ENCODE measurements around the gene ZMYND8.
"Not testable (repeated sequence)": the region's sequence is repeated elsewhere in the genome, so short reads cannot be mapped to it uniquely, and the experiment has no call there.

ZMYND8 gene

DNA sequence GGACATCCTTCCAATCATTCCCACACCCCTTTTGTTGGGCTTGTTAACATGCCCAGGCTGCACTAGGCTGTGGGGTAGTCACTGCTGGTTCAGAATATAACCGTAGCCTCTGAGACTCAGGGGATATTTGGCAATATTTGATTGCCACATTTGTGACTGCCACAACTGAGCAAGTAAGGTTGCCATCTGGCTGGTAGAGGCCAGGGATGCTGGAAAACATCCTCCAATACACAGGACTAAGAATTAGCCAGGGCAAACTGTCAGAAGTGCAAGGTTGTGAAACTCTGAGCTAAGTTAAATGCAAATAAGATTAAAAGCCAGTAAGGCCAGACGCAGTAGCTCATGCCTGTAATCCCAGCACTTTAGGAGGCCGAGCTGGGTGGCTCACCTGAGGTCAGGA is 112.0 kb downstream of the ZMYND8 start:
- DNase-seq (ENCODE audit: low spot score) = no peak

DNA sequence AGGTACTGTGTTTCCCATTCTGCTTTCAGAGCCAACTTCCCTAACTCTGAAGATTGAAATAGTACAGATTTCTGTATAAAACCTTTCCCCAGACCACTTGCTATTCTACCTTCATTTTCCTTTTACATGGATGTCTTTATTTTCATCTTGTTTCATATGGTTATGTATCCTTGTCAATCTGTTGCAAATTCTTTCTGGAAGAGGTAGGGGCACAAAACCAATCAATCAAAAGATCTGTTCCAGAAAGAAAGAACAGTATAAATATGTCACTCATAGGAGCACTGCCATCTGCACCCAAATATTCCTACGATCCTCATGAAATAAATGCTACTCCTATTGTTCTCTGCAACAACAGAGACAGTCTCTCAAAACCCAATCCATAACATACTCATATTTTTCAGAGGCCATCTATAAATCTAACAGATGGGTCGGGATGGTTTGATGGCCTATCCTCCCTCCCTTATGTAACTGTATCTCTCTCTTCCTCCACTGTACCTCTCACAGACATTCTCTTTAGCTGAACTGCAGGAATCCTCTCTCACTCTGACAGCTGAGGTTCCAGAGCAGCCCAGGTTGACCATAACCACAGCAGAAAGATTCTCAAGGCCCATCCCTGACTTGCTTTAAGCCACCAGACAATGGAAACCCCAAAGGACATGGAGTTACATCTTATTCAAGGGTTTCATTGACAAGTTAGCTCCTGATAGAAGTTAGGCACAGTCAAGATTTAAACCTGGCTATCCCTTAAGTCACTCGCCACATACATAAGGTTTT is 112.8 kb downstream of the ZMYND8 start:
- no peak for DNase-seq (ENCODE audit: low spot score)

DNA sequence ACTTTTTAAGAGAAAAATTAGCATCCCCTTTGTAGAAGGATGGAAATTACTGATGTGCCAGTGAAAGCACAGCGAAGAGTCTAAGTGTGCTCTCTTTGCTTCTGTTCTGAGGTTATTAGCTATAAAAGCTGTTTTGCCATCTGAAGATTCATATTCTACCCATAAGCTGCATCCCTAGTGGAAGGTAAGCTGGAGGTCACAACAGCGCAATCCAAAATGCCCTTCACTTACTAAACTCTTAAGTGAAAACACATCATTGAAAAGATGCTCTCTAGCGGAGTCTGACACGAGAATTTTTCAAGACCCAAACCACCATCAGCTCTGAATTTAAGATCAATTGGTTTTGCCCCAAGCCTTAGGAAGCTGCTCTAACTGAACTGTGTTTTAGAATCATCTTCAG is 113.5 kb downstream of the ZMYND8 start:
- no peak for DNase-seq (ENCODE audit: low spot score)

DNA sequence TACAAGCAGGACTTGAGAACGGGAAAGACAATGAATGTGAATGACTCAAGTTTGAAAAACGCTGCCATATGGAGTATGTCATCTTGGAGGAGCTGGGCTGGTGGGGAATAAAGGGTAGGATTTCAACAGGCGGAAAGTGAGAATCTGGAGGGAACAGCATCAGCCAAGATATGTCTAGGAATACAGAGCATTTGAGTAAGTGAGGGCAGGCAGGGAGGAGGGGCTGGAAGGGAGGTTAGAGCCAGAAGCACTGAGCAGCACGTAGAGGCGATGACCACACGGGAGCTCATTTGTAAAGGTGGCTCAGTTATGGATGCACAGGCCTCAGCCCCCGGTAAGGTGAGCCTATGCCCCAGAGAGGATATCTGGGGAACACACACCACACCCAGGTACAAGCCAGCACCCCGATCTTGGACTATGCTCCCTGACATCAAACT is 115.1 kb downstream of the ZMYND8 start:
- no peak for DNase-seq (ENCODE audit: low spot score)

DNA sequence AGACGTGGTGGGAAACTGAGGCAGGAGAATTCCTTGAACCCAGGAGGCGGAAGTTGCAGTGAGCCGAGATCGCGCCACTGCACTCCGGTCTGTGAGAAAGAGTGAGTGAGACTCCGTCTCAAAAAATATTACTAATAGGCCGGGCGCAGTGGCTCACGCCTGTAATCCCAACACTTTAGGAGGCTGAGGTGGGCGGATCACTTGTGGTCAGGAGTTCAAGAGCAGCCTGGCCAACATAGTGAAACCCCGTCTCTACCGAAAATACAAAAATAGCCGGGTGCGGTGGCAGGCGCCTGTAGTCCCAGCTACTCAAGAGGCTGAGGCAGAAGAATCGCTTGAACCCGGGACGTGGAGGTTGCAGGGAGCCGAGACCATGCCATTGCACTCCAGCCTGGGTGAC is 116.4 kb downstream of the ZMYND8 start:
- not testable (repeated sequence) for DNase-seq (ENCODE audit: low spot score)

DNA sequence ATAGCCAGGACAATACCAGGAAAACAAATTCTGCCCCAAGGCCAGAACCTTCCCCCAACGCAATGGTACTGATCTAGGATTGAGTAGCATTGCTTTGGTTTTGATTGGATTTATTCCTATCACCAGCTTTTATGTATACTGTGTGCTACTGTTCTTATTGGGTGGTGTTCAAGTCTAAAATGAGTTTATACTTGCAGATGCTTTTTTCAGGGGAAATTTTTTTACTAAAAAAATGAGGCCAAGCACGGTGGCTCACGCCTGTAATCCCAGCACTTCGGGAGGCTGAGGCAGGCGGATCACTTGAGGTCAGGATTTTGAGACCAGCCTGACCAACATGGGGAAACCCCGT is 116.8 kb downstream of the ZMYND8 start:
- DNase-seq (ENCODE audit: low spot score) = no peak

DNA sequence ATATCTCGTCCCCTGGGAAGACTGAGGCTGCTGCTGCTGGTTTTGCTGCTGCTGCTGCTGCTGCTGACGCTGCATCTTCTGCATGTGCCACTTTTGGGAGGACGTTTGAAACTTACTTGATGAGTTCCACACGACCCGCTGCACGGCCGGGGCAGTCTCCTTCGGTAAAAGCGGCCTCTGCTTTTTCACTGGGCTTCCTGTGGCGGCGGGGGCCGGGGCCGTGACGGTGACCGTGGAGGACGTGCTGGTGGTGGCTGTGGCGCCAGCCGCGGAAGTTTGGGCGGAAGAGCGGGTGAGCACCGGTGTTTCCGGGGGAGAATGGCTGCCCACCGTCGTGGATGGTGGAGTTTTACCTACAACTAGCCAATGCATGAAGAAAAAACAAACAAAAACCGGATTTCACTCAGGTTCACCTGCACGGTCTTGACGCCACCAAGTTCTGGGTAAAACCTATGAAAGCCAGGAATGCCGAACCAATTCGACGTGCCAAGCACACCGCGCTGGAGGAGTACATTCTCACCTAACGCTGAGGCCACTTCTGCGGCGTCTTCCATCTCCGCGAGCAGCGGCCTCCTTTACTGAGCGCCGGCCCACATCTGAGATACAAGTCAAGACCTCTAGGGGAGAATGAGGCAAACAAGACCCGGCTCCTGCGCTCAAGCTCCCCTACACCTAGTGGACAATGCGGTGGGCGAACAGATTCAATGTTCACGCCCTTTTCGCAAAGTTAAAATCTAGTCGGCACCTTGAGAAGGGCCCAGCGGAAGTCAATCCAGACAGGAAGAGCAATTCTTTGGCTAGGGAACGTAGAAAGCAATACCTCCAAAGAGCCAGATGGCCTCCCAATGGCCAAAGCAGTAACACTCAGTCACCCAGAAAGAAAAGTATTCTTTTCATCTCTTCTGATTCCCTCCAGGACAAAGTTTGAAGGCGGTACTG is 117.5 kb downstream of the ZMYND8 start:
- no peak for DNase-seq (ENCODE audit: low spot score)

DNA sequence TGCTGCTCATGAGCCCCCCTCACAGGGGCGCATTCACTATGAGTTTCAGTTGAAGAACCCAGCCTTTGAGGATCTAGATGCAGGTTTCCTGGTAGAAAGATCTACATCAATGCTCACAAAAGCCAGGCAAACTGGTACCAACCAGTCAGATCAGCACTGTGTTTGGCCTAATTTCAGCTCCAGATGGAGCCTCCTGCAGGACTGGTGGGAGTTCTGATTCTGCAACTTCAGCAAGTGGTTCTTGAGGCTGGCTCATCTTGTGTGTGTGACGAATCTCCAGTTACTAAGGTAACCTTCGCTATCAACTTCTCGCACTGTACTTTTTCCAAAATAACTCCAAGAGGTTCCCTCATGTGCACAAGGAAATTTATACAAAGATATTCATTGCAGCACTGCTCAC is 118.8 kb downstream of the ZMYND8 start:
- peak; percentile 76 for DNase-seq (ENCODE audit: low spot score)

DNA sequence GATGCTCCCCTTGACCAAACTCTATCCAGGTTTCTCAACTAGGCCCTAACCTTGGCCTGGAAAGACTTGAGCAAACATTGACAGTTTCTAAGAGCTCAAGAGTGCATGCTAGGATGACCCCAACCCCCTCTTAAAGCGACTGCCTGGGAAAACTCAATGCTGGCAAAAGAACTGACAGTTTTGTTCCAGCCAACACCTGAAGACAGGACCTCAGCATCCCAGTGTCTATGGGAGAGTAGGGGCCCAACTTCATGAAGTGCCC is 119.9 kb downstream of the ZMYND8 start:
- no peak for DNase-seq (ENCODE audit: low spot score)

DNA sequence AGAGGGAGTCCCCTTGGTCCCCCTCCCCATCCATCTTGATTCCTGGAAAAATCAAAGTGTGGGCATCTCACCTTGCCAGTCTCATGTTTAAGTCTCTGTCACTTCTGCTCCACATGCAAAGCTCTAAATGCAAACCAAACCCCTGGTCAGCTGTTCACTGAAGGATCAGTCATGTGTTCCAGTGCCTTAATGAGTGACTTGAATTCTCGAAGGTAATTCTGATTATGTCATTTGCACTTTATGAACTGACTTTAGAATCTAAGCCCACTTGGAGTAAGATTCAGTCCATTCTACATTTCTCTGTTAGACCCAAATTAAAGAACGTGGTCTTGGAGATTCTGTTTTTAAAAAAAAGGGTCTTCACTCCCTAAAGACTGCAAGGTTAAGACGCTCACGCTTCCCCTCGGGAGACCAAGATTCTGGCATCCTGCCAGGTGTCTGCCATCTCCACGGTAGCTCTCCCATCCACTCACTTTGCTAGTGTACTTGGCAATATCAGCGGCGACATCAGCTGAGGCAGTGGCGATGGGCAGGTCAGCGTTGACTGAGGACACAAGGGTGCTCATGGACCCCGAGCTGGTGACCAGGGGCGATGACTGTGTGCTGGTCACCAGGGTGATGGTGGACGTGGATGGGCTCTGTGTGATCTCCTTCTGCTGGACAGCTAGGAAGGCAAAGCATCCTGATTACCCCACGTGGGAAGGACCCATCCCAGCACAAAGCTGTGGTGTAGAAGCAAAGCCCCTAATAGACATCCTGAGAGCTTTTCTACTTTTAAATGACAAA is 120.5 kb downstream of the ZMYND8 start:
- no peak for DNase-seq (ENCODE audit: low spot score)

DNA sequence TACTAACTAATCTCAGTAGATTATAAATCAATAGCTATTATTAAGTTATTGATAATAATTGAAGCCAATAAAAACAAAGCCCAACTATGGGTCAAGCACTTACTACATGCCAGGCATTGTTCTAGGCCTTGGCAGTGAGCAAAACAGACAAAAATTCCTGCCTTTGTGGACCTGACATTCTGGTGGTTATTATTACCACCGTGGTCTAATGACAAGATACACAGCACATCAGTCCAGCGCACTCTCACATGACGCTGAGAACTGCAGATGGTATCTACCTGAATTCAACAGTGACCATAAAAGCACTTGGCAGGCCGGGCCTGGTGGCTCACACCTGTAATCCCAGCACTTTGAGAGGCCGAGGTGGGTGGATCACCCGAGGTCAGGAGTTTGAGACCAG is 121.4 kb downstream of the ZMYND8 start:
- DNase-seq (ENCODE audit: low spot score) = no peak

DNA sequence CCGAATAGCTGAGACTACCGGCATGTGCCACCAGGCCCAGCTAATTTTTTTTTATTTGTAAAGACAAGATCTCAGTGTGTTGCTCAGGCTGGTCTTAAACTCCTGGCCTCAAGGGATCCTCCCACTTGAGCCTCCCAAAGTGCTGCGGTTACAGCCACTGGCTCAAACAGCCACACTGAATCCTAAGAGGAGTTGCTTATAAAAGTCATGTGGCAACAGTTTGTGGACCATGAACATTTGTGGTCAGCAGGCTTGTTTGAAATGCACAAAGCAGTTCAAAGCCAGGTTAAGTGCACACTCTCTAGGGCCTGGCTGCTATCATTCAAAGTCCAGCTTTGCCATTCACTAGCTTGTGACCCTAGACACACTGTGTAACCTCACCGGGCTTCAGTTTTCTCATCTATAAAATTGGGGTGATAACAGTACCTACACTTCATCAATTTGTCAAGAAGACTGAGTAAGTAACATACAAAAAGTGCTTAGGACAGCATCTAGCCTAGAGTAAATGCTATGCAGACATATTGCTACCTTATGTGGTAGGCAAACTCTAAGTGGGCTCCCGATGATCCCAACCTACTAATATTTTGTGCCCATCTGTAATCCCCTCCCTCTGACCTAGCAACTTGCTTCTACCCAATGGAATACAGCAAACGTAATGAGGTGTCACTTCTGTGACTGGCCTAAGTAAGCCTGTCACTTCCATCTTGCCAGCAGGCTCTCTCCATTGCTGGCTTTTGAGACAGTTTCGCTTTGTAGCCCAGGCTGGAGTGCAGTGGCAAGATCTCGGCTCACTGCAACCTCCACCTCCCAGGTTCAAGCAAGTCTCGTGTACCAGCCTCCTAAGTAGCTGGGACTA is 122.9 kb downstream of the ZMYND8 start:
- no peak for DNase-seq (ENCODE audit: low spot score)

DNA sequence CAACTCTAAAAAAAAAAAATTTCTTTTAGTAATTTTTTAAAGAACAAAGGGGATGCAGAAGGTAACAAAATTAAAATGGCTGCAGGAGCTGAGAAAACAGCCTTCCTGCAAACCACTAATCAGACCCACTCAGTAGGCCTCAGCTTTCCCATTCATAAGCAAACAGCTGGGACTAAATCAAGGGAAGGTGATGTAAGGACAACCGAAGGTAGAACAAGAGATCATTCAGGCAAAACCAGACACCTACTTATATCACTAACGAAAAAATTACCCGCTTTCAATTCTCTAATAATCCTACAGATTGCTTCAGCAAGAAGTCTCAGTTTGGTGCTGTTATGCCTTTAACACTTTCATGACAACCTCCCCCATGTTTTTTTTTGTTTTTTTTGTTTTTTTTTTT is 124.0 kb downstream of the ZMYND8 start:
- no peak for DNase-seq (ENCODE audit: low spot score)

DNA sequence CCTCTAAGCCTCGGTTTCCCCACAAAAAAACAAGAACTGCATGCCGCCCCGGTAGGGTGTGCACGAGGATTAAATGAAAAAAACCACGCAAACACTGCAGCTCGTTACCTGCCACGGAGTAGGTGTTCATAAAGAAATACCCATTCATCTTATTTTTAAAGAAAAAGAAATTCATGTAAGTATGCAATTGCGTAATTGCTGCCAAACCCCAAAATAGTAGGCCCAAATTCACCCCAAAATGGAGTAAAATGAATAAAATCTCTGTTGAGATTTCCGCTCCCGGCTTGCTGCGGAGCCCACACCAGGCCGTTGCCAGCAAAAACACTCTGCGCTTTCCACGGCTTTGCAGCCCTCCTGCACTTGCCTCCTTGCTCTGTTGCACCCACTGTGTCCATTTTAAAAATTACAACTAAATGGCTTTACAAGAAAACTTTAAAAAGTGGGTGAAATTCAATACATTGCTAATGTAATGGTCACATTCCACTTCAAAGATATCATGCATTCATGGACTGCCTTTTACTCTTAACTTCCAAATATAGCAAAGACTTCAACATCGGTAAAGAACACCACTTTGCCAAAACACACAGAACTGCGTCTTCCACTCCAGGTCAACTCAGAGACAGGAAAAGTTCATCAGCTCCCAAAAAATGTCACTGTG is 125.0 kb downstream of the ZMYND8 start:
- DNase-seq (ENCODE audit: low spot score) = no peak

DNA sequence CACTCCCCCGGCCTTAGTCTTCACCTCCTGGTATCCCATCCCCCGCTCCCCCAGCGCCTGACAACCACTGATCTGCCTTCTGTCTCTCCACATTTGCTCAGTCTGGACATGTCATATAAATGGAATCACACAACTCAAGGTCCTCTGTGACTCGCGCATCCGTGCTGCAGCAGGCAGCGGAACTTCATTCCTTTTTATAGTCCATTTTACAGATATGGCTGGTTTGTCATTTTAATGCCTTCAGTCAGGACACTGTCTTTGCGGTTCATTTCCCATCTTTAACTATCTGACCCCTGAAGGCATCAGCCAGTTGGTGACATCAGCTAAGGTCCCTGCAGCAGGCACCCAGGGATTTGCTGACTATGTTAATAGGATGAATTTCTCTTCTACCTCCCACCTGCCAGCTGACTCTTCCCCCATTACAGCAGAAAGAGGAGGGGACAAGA is 125.7 kb downstream of the ZMYND8 start:
- peak; percentile 19 for DNase-seq (ENCODE audit: low spot score)

DNA sequence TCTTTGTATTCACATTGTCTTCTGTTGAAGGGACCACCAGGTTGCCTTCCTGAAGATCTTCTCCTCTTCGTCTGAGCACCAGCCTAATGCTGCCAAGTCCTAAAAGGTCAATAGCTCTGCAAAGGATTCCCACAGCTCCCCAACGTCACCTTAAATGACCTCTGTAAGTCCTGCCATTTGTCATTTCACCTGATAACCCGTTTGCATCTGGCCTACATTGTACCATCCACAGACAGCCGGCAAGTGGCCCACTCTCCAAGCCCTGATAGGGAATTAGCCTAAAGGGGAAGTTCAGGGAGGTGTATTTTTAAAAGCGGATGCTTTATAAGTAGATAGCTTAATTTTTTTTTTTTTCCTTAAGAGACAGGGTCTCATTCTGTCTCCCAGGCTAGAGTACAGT is 127.8 kb downstream of the ZMYND8 start:
- DNase-seq (ENCODE audit: low spot score) = no peak

DNA sequence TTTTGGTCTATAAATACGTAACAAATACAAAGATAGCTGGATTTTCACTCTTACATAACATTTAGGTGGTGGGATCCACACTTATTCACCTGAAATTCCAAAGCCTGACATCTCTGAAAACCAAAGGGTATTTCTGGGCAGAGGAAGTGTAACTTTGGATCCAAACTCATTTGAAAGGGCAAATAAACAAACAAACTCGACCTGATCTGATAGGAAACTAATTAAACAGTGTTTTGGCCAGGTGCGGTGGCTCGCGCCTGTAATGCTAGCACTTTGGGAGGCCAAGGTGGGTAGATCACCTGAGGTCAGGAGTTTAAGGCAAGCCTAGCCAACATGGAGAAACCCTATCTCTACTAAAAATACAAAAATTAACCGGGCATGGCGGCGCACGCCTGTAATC is 128.9 kb downstream of the ZMYND8 start:
- no peak for DNase-seq (ENCODE audit: low spot score)

DNA sequence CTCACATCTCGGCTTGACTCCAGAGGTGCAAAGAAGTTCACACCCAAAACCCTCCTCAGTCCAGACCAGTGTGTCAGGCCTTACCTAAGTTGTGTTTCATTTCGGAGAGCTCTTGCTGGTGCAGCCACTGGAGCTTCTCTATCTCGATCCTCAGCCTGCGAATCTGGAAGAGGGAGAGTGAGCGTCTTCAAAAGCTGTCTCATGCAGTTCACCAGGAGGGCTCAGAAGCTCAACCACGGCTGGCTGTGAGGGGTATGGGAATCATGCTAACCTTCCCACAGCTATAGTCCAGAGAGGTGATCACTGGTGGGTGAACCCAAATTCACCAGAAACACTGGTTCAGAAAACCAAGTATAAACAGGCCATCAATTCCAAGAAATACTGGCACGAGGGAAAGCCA is 129.4 kb downstream of the ZMYND8 start:
- no peak for DNase-seq (ENCODE audit: low spot score)

DNA sequence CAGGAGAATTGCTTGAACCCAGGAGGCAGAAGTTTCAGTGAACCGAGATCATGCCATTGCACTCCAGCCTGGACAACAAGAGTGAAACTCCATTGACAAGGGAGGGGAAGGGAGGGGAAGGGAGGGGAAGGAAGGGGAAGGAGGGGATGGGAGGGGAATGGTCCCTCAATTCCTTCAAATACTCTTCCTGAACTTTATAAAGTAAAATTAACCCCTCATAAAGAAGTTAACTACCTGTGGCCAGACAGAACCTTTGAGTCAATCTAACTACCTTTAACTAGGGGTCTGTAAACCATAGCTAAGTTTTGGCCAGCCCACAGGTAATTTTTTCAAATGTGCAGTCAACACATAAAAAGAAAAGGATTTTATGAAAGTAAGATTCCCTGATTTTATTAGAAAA is 131.0 kb downstream of the ZMYND8 start:
- no peak for DNase-seq (ENCODE audit: low spot score)

DNA sequence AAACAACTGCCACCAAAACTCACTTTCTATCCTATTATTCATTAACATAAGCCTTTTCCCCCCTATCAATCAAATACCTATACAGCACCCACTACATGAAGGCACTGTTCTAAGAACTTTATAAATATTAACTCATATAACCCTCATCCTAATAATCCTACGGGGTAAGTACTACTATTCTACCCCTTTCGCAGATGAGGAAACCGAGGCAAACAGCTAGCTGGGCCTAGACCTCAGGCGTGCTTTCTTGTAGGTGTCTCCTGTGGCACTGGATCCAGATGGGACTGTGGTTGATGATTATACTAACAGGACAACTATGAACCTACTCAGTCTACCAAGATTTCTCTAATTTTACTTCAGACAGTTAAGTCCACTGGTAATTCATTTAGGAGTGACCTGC is 131.6 kb downstream of the ZMYND8 start:
- no peak for DNase-seq (ENCODE audit: low spot score)

DNA sequence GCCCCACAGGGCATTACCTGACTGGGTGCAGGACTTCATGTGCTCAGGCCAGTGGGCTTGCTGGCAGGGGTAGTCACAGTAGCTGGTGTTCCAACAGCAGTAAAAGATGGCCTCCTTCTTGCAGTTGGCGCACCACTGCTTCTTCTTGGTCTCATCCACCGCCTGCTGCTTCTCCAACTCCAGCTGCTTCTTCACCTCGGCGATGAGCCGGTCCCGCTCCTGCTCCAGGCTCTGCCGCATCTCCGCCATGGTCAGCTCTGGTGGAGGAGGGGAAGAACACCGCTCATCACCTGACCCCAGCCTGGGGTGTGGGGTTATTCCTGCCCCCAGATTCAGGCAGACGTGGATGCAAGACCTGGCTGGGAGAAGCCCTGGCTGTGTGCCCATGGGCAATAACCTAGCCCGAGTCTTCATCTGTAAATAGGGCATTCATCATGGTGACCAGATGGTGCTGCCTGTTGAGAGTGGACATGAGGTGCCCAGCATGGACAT is 132.2 kb downstream of the ZMYND8 start:
- no peak for DNase-seq (ENCODE audit: low spot score)
